ENCODE data around the gene ZNF362.

ZNF362 gene

GRCh38 chr1:33327587-33328325 is 71.5 kb downstream of the ZNF362 start:
- DNase-seq (ENCODE audit: low spot score) = peak; percentile 50

GRCh38 chr1:33328817-33329216 is 72.5 kb downstream of the ZNF362 start:
- DNase-seq (ENCODE audit: low spot score) = no peak

- DNase-seq (ENCODE audit: low spot score) = no peak
These were observed 73.5 kb downstream of the ZNF362 start for GRCh38 chr1:33329600-33330305.

GRCh38 chr1:33330361-33330890 is 74.1 kb downstream of the ZNF362 start:
- no peak for DNase-seq (ENCODE audit: low spot score)

GRCh38 chr1:33330906-33331305 is 74.6 kb downstream of the ZNF362 start:
- DNase-seq (ENCODE audit: low spot score) = no peak

GRCh38 chr1:33331444-33332356 is 75.4 kb downstream of the ZNF362 start:
- DNase-seq (ENCODE audit: low spot score) = no peak

- DNase-seq (ENCODE audit: low spot score) = no peak
These were observed 76.1 kb downstream of the ZNF362 start for GRCh38 chr1:33332357-33332789.

GRCh38 chr1:33332881-33333280 is 76.6 kb downstream of the ZNF362 start:
- DNase-seq (ENCODE audit: low spot score) = no peak

GRCh38 chr1:33334081-33334552 is 77.8 kb downstream of the ZNF362 start:
- no peak for DNase-seq (ENCODE audit: low spot score)

- DNase-seq (ENCODE audit: low spot score) = no peak
These were observed 78.7 kb downstream of the ZNF362 start for GRCh38 chr1:33335020-33335419.

- no peak for DNase-seq (ENCODE audit: low spot score)
These were observed 80.3 kb downstream of the ZNF362 start for GRCh38 chr1:33336580-33336979.

GRCh38 chr1:33337441-33337840 is 81.1 kb downstream of the ZNF362 start:
- DNase-seq (ENCODE audit: low spot score) = no peak

- no peak for DNase-seq (ENCODE audit: low spot score)
These were observed 81.8 kb downstream of the ZNF362 start for GRCh38 chr1:33338048-33338439.

- no peak for DNase-seq (ENCODE audit: low spot score)
These were observed 82.3 kb downstream of the ZNF362 start for GRCh38 chr1:33338440-33339211.

GRCh38 chr1:33339413-33339812 is 83.1 kb downstream of the ZNF362 start:
- DNase-seq (ENCODE audit: low spot score) = no peak

- DNase-seq (ENCODE audit: low spot score) = no peak
These were observed 84.9 kb downstream of the ZNF362 start for GRCh38 chr1:33341190-33341589.

- DNase-seq (ENCODE audit: low spot score) = peak; percentile 51
These were observed 85.9 kb downstream of the ZNF362 start for GRCh38 chr1:33342041-33342723.

GRCh38 chr1:33343539-33343938 is 87.2 kb downstream of the ZNF362 start:
- no peak for DNase-seq (ENCODE audit: low spot score)

GRCh38 chr1:33344896-33345560 is 88.7 kb downstream of the ZNF362 start:
- DNase-seq (ENCODE audit: low spot score) = no peak

- DNase-seq (ENCODE audit: low spot score) = no peak
These were observed 90.2 kb downstream of the ZNF362 start for GRCh38 chr1:33346533-33346926.

All from RKO (cell line).